GM19193 (cell line): Measurements from ENCODE around the gene FBH1.

Experiments used
- POLR2A ChIP-seq: IDR thresholded peaks from 4 replicates; pipeline ENCODE4 v1.6.1; 2011; ENCODE audit not compliant: insufficient read depth, insufficient read length; ENCODE audit errors: extremely low read depth

The FBH1 gene

GRCh38 chr10:5975641-5976473 lies 85.8 kb downstream of the FBH1 start:
- TF ChIP-seq POLR2A = no peak

GRCh38 chr10:5976512-5977470 lies 86.7 kb downstream of the FBH1 start:
- TF ChIP-seq POLR2A = no peak

- TF ChIP-seq POLR2A = peak; percentile 59
Observed at GRCh38 chr10:5977471-5978229, 87.6 kb downstream of the FBH1 start, which contains the start of gene IL15RA. IL15RA (minus strand) TSS chr10:5977543; CDS start chr10:5977492, 51 bp downstream.

GRCh38 chr10:5978230-5978489 lies 88.1 kb downstream of the FBH1 start:
- no peak for TF ChIP-seq POLR2A

GRCh38 chr10:5981529-5981928 lies 91.5 kb downstream of the FBH1 start:
- TF ChIP-seq POLR2A = no peak

GRCh38 chr10:5983774-5984173 lies 93.7 kb downstream of the FBH1 start:
- no peak for TF ChIP-seq POLR2A

GRCh38 chr10:5985029-5985428 lies 95.0 kb downstream of the FBH1 start:
- TF ChIP-seq POLR2A = no peak
